ENCODE data around the gene KLK8.

DNA sequence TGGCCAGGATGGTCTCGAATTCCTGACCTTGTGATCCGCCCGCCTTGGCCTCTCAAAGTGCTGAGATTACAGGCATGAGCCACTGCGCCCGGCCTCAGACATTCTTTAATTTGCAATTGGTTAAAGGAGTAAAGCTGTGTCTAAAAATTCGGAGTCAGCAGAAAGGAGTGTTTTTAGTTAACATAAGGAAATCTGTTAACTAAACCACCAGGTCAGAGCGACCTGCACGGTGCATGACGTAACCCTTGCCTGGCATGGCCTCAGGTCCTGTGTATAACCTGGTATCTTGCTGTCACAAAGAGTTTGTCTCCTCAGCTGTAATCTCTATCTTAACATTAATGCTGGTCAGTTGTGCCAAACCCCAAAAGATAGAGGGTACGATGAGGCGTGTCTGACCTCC, 42.9 kb upstream of the KLK8 start:
- TF ChIP-seq CTCF (tag by site-specific recombination; IDR thresholded peaks at IDR 0.05) (no peak), ZNF174 (tag by site-specific recombination; IDR thresholded peaks at IDR 0.05) (no peak), ZNF626 (tag by site-specific recombination; IDR thresholded peaks at IDR 0.05) (no peak), TCF7L2 (IDR thresholded peaks at IDR 0.05; ENCODE audit: borderline replicate concordance, low read depth, low read length) (no peak)
- TF ChIP-seq, protein P1, sequence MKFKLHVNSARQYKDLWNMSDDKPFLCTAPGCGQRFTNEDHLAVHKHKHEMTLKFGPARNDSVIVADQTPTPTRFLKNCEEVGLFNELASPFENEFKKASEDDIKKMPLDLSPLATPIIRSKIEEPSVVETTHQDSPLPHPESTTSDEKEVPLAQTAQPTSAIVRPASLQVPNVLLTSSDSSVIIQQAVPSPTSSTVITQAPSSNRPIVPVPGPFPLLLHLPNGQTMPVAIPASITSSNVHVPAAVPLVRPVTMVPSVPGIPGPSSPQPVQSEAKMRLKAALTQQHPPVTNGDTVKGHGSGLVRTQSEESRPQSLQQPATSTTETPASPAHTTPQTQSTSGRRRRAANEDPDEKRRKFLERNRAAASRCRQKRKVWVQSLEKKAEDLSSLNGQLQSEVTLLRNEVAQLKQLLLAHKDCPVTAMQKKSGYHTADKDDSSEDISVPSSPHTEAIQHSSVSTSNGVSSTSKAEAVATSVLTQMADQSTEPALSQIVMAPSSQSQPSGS (tag by site-specific recombination; IDR thresholded peaks at IDR 0.05; ENCODE audit: low read depth) = no peak

Measured in HEK293 (cell line).